Small intestine (tissue), 7 donors: Measurements from ENCODE around the gene ARTN. TPM values are rescaled to one million over a fixed set of nuclear protein-coding genes. Genes with fewer than 3 reads are reported as not detected.
A peak's percentile ranks its signal among the peaks of the same experiment; 100 is the strongest.

ENCODE experiments used
- DNase-seq, 2 donors: peaks; one replicate each; pipeline versions ENCODE4 v3.0.0 to v3.0.0-alpha.2; 2013
- FAIRE-seq: peaks from 2 replicates; lab custom pipeline; 2012; peaks lifted over from hg19 to GRCh38; lab: Jason Lieb, UNC
- H3K27ac ChIP-seq, 3 donors: one replicate each; pipeline ENCODE4 v1.5.1; 2013; ENCODE audit warnings: low read length in 2 of 3, mild to moderate bottlenecking in 2 of 3, control low read depth in 1 of 3, inconsistent platforms in 1 of 3, low read depth in 1 of 3, moderate library complexity in 1 of 3
- H3K27me3 ChIP-seq, 3 donors: one replicate each; pipeline ENCODE4 v1.6.1; 2013; ENCODE audit warnings: low read length in 3 of 3, inconsistent platforms in 1 of 3; ENCODE audit not compliant: control insufficient read depth in 3 of 3, insufficient read depth in 3 of 3
- H3K36me3 ChIP-seq, 3 donors: one replicate each; pipeline ENCODE4 v1.6.1; 2013; ENCODE audit warnings: low read length in 3 of 3, inconsistent platforms in 1 of 3, low read depth in 1 of 3, mild to moderate bottlenecking in 1 of 3, moderate library complexity in 1 of 3; ENCODE audit not compliant: control insufficient read depth in 3 of 3, insufficient read depth in 2 of 3
- H3K4me1 ChIP-seq, 3 donors: one replicate each; pipeline ENCODE4 v1.6.1; 2013; ENCODE audit warnings: low read length in 2 of 3, inconsistent platforms in 1 of 3, low read depth in 1 of 3, mild to moderate bottlenecking in 1 of 3, moderate library complexity in 1 of 3; ENCODE audit not compliant: control insufficient read depth in 3 of 3, insufficient read depth in 2 of 3
- H3K4me3 ChIP-seq, 3 donors: one replicate each; pipeline ENCODE4 v1.5.1; 2013; ENCODE audit warnings: low read length in 3 of 3, control low read depth in 1 of 3, inconsistent platforms in 1 of 3, low read depth in 1 of 3, mild to moderate bottlenecking in 1 of 3, moderate library complexity in 1 of 3
- H3K9me3 ChIP-seq, 2 donors: one replicate each; pipeline ENCODE4 v1.6.1; 2013; ENCODE audit warnings: low read depth in 1 of 2, low read length in 1 of 2; ENCODE audit not compliant: control insufficient read depth in 2 of 2, insufficient read depth in 1 of 2
- WGBS, 3 donors: extraction: QIAGEN DNeasy Blood & Tissue Kit; methylation state at CpG; one replicate each; pipeline ENCODE4 v1.1.7; 2013; 5-methylcytosine and 5-hydroxymethylcytosine counted together
- polyA plus RNA-seq, 4 donors: library from polyadenylated mRNA; stranded (reverse) in 3 of 4; unstranded in 1 of 4; fragments of 200-250 nt in 3 of 4; fragments of 120-200 nt in 1 of 4; gene quantifications; one replicate each; pipeline versions ENCODE4 v1.2.1 to v1.2.3, GENCODE V29; 2013
- donor health status: healthy with polysubstance abuse.
- donor health status: control.
- donor health status: control.
- donor health status: Bipolar disorder and iron deficiency.
- donor health status: healthy.

Gene ARTN
- polyA plus RNA-seq, 4 donors = 0.81 to 1.2 (median 0.83) TPM; not detected in 1

- WGBS, 3 donors = 87 to 94% (median 91%) methylated on average over 13 to 16 of the region's 16 CpGs
Measured at GRCh38 chr1:43984855-43985254, 51.3 kb downstream of the ARTN start.

GRCh38 chr1:43985984-43986595 is 52.5 kb downstream of the ARTN start:
- Histone ChIP-seq H3K27me3 (no peaks in the 10 kb centered on the region), H3K4me1 (peaks cover 0 to 40% (median 4%) of the 10 kb centered on the region in 3 donors), H3K9me3 (no peaks in the 10 kb centered on the region), H3K27ac (peak overlapping the region in 1 of 3 donors; percentile 81), H3K4me3 (no peak overlapping the region), H3K36me3 (peaks cover 0 to 60% (median 3%) of the 10 kb centered on the region in 3 donors)
- WGBS, 3 donors = 67 to 70% (median 67%) methylated on average over 4 of the region's 4 CpGs
- FAIRE-seq (no peak), DNase-seq (no peak)

More at GRCh38 chr1:43984855-43985254, 51.3 kb downstream of the ARTN start:
- H3K9me3 ChIP-seq = no peaks in the 10 kb centered on the region
- peaks cover 0 to 42% (median 0%) of the 10 kb centered on the region in 3 donors for H3K4me1 ChIP-seq
- no peak for DNase-seq
- no peak for FAIRE-seq
- no peak overlapping the region for H3K4me3 ChIP-seq
- H3K36me3 ChIP-seq = peaks cover 0 to 56% (median 3%) of the 10 kb centered on the region in 3 donors
- H3K27me3 ChIP-seq = no peaks in the 10 kb centered on the region
- no peak overlapping the region for H3K27ac ChIP-seq

- H3K9me3 ChIP-seq = no peaks in the 10 kb centered on the region
- WGBS, 3 donors = 38 to 60% (median 41%) methylated on average over 6 of the region's 6 CpGs
- no peak overlapping the region for H3K4me3 ChIP-seq
- peaks cover 0 to 54% (median 3%) of the 10 kb centered on the region in 3 donors for H3K36me3 ChIP-seq
- peak overlapping the region in 1 of 3 donors; percentile 81 for H3K27ac ChIP-seq
- no peaks in the 10 kb centered on the region for H3K27me3 ChIP-seq
- peaks cover 0 to 41% (median 4%) of the 10 kb centered on the region in 3 donors for H3K4me1 ChIP-seq
- no peak for FAIRE-seq
- DNase-seq = peak; percentile 37 to 60
Measured at GRCh38 chr1:43986712-43987111, 53.1 kb downstream of the ARTN start.

Other genes with a start within 250 kb of the ARTN start
- 1 to 10 TPM; 1.1 to 5.4 (median 3.7) TPM for gene ST3GAL3, start 226.3 kb upstream of the ARTN start, polyA plus RNA-seq
- gene IPO13, start 13.1 kb downstream of the ARTN start, polyA plus RNA-seq = 10 to 100 TPM; 14.2 to 24.8 (median 20.1) TPM
- gene DPH2, start 36.2 kb downstream of the ARTN start, polyA plus RNA-seq = 10 to 100 TPM in 3 of 4 donors, 1 to 10 TPM in 1; 5.8 to 25.2 (median 15.6) TPM
- gene ATP6V0B, start 41.2 kb downstream of the ARTN start, polyA plus RNA-seq = 100 to 1,000 TPM; 104 to 245 (median 161) TPM
- gene B4GALT2, start 45.4 kb downstream of the ARTN start, polyA plus RNA-seq = 10 to 100 TPM in 3 of 4 donors, 1 to 10 TPM in 1; 8.9 to 34.6 (median 25.9) TPM
- 10 to 100 TPM in 3 of 4 donors, 1 to 10 TPM in 1; 5.8 to 35.1 (median 24.2) TPM for gene CCDC24, start 57.8 kb downstream of the ARTN start, polyA plus RNA-seq
- gene SLC6A9, start 97.7 kb downstream of the ARTN start, polyA plus RNA-seq = 10 to 100 TPM in 1 of 4 donors, 1 to 10 TPM in 2, under 1 TPM in 1; 0.81 to 15.7 (median 2.0) TPM
- gene KLF17, start 185.0 kb downstream of the ARTN start, polyA plus RNA-seq = under 1 TPM in 1 of 4 donors, not detected in 3; 0.06 TPM
- not detected for gene KLF18, start 207.8 kb downstream of the ARTN start, polyA plus RNA-seq